Adrenal gland (tissue), 5 donors: Measurements from ENCODE around the gene UBR3.
"Not testable (repeated sequence)": the region's sequence is repeated elsewhere in the genome, so short reads cannot be mapped to it uniquely, and the experiment has no call there.

Experiments
- POLR2A ChIP-seq, 2 donors: fragments of 450-650 bp; IDR thresholded peaks; one replicate each; pipeline ENCODE4 v1.6.1; 2017; ENCODE audit warnings: antibody characterized with exemption in 2 of 2, mild to moderate bottlenecking in 2 of 2, moderate library complexity in 1 of 2
- TF ChIP-seq, protein P1 (sequence below), 6 experiments: fragments of 450-650 bp in 4 of 6; fragments of 200-600 bp in 2 of 6; sonication (generic) in 1 of 6; IDR thresholded peaks; 1 replicate in 5 of 6; 2 replicates in 1 of 6; pipeline versions ENCODE4 v1.5.1 to v1.8.0; 2016 to 2021; ENCODE audit warnings: antibody characterized with exemption in 6 of 6, mild to moderate bottlenecking in 2 of 6, moderate library complexity in 1 of 6
- donor health status: DM: no; HTN: no; CAD: no.

DNA sequence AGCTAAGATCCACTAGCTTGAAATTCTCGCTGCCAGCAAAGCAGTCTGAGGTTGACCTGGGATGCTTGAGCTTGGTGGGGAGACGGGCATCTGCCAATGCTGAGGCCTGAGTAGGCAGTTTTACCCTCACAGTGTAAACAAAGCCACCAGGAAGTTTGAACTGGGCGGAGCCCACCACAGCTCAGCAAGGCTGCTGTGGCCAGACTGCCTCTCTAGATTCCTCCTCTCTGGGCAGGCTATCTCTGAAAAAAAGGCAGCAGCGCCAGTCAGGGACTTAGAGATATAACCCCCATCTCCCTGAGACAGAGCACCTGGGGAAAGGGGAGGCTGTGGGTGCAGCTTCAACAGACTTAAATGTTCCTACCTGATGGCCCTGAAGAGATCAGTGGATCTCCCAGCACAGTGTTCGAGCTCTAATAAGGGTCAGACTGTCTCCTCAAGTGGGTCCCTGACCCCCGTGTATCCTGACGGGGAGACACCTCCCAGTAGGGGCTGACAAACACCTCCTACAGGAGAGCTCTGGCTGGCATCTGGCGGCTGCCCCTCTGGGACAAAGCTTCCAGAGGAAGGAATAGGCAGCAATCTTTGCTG lies 299.0 kb downstream of the UBR3 start:
- not testable (repeated sequence) for TF ChIP-seq POLR2A (IDR thresholded peaks at IDR 0.05)
- TF ChIP-seq, protein P1, sequence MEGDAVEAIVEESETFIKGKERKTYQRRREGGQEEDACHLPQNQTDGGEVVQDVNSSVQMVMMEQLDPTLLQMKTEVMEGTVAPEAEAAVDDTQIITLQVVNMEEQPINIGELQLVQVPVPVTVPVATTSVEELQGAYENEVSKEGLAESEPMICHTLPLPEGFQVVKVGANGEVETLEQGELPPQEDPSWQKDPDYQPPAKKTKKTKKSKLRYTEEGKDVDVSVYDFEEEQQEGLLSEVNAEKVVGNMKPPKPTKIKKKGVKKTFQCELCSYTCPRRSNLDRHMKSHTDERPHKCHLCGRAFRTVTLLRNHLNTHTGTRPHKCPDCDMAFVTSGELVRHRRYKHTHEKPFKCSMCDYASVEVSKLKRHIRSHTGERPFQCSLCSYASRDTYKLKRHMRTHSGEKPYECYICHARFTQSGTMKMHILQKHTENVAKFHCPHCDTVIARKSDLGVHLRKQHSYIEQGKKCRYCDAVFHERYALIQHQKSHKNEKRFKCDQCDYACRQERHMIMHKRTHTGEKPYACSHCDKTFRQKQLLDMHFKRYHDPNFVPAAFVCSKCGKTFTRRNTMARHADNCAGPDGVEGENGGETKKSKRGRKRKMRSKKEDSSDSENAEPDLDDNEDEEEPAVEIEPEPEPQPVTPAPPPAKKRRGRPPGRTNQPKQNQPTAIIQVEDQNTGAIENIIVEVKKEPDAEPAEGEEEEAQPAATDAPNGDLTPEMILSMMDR (IDR thresholded peaks at IDR 0.05): not testable (repeated sequence)
